GM12872 (cell line): Measurements from ENCODE around the gene MAST2.

Experiments used
- CTCF ChIP-seq: IDR thresholded peaks from 3 replicates; pipeline ENCODE4 v1.5.1; 2011; ENCODE audit warnings: low read depth, mild to moderate bottlenecking, low read length, moderate library complexity; ENCODE audit not compliant: insufficient read depth

MAST2 gene

GRCh38 chr1:45942411-45942810, 139.0 kb downstream of the MAST2 start:
- TF ChIP-seq CTCF, result no peak

- TF ChIP-seq CTCF, result no peak
Measured at GRCh38 chr1:45943185-45943584, 139.8 kb downstream of the MAST2 start.

GRCh38 chr1:45945426-45945825, 142.0 kb downstream of the MAST2 start:
- TF ChIP-seq CTCF, result no peak

GRCh38 chr1:45952072-45952471, 148.7 kb downstream of the MAST2 start:
- TF ChIP-seq CTCF, result no peak

GRCh38 chr1:45953934-45954847, 150.8 kb downstream of the MAST2 start:
- TF ChIP-seq CTCF, result no peak

GRCh38 chr1:45957684-45958083, 154.3 kb downstream of the MAST2 start:
- TF ChIP-seq CTCF, result no peak

- no peak for TF ChIP-seq CTCF
Measured at GRCh38 chr1:45958317-45958716, 154.9 kb downstream of the MAST2 start.
